ENCODE results near the gene TMEM151B. TPM values are rescaled to one million over a fixed set of nuclear protein-coding genes. Genes with fewer than 3 reads are reported as not detected.

Gene TMEM151B
- total RNA-seq, 4 donors from 2014 or later: 0.14 to 3.8 (median 1.7) TPM

DNA sequence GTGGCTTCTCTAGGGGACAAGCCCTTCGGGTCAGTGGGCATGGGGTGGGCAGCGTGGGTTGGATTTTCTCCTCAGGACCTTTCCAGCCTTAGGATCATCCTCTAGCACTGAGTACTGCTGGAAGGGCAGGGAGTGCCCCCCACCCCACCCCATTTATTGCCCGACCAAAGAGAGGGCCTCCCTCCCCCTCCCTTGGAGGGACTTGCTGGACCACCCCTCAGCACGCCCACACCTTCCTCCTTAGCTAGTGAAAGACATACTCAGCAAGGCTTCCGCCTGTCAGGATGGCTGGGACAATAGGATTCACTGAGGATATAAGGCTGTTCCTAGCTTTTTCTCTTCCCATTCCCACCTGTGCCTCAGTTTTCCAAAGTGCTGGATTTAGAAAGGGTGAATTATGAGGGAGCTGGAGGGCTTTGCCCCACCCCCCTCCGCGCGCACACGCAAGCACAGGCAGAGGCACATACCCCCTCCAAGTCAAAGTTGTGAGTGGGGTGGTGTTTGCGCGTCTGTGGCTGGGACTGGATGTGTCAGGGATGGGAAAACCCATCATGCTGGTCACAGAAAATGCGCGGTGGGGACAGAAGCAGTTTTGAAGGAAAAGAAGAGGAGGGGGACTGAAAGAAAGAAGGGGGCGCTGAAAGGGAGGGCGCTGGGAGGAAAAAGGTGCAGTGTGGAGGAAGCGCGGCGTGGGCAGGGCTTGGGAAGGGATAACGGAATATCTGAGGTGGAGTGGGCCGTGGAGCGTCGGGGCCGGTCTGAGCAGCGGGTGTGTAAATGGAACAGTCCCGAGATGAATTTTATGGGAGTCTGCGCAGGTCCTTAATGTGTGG is 47.5 kb upstream of the TMEM151B start:
- Histone ChIP-seq H3K27ac (peak overlapping the region; percentile 85 to 94 (median 86)), H3K9me3 (no peaks in the 10 kb centered on the region), H3K4me3 (peak overlapping the region; percentile 19 to 79 (median 56)), H3K27me3 (peaks cover 4% of the 10 kb centered on the region), H3K36me3 (no peaks in the 10 kb centered on the region), H3K4me1 (peaks cover 40 to 93% (median 71%) of the 10 kb centered on the region in 4 donors)
- in situ Hi-C loops (cut with MboI; ENCODE audit: low pct_ligation_motif_present in 1 of 4, low pct_unique_long_range_greater_than_20kb in 1 of 4, low sequenced_read_pairs in 3 of 4): no loop called here
- WGBS, 2 donors (ENCODE audit: low coverage in 1 of 2): 7 to 19% methylated on average over 16 to 26 of the region's 26 CpGs
- DNase-seq: no peak
- intact Hi-C loops (cut with DNase I; ENCODE audit: low total_unique reads): no loop called here
- TF ChIP-seq EP300 (IDR thresholded peaks at IDR 0.05; ENCODE audit: low read depth) (no peak), POLR2AphosphoS5 (IDR thresholded peaks at IDR 0.05) (no peak), POLR2A (IDR thresholded peaks at IDR 0.05) (no peak)
- TF ChIP-seq, protein P1, sequence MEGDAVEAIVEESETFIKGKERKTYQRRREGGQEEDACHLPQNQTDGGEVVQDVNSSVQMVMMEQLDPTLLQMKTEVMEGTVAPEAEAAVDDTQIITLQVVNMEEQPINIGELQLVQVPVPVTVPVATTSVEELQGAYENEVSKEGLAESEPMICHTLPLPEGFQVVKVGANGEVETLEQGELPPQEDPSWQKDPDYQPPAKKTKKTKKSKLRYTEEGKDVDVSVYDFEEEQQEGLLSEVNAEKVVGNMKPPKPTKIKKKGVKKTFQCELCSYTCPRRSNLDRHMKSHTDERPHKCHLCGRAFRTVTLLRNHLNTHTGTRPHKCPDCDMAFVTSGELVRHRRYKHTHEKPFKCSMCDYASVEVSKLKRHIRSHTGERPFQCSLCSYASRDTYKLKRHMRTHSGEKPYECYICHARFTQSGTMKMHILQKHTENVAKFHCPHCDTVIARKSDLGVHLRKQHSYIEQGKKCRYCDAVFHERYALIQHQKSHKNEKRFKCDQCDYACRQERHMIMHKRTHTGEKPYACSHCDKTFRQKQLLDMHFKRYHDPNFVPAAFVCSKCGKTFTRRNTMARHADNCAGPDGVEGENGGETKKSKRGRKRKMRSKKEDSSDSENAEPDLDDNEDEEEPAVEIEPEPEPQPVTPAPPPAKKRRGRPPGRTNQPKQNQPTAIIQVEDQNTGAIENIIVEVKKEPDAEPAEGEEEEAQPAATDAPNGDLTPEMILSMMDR (IDR thresholded peaks at IDR 0.05): no peak

DNA sequence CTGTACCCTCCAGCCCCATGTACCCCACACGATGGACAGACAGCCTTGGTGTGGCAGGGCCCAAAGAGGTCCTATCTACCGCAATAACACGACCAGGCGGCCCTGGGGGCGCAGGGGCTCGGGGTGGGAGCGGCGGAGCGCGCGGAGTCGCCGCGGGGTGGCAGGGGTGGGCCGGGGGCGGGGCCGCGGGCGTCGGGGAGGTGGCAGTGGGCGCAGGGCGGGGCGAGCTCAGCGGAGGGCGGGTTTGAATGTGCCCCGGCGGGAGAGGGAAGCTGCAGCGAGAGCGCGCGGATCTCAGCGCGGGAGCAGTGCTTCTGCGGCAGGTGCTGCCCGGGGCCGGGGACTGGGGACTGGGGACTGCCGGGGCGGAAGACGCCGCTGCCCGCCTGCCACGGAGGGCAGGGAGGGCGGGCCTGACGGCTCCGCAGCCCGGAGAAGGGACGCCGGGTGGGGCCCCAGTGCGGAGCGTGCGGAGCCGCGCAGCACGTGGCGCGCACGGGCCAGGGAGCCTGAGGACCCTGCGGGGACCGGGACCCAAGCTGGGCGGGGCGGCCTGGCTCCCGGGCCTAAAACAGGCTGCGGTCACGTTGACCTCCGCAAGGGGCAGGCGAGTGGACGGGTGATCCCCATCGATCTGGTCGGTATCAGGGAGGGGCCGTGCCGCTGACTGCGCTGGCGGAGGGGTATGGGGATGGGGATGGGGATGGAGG is 46.8 kb upstream of the TMEM151B start, which contains the start of gene SLC29A1:
Gene SLC29A1 (plus strand): TSS at position 277 of the 710 bp plus-strand sequence. CDS start 3,719 bp downstream, outside the sequence.
- intact Hi-C loops (cut with DNase I; ENCODE audit: low total_unique reads) (no loop called here), in situ Hi-C loops (cut with MboI; ENCODE audit: low pct_ligation_motif_present in 1 of 4, low pct_unique_long_range_greater_than_20kb in 1 of 4, low sequenced_read_pairs in 3 of 4) (no loop called here)
- TF ChIP-seq POLR2AphosphoS5 (IDR thresholded peaks at IDR 0.05) (peak; percentile 68 to 73 (median 70)), EP300 (IDR thresholded peaks at IDR 0.05; ENCODE audit: low read depth) (no peak), POLR2A (IDR thresholded peaks at IDR 0.05) (no peak)
- TF ChIP-seq, protein P1 (IDR thresholded peaks at IDR 0.05): peak in 1 of 5 experiments; percentile 16
- WGBS, 2 donors (ENCODE audit: low coverage in 1 of 2): 0% methylated on average over 27 of the region's 73 CpGs; no CpG with 5 or more reads in 1 of the 2 donors
- peaks cover 4% of the 10 kb centered on the region for H3K27me3 ChIP-seq
- no peaks in the 10 kb centered on the region for H3K36me3 ChIP-seq
- H3K9me3 ChIP-seq: no peaks in the 10 kb centered on the region
- peak within 1 kb of the TSS; percentile 85 to 94 (median 86) for H3K27ac ChIP-seq
- peak within 1 kb of the TSS; percentile 51 to 79 (median 58) for H3K4me3 ChIP-seq
- peaks cover 33 to 94% (median 67%) of the 10 kb centered on the region in 4 donors for H3K4me1 ChIP-seq
- peak; percentile 79 for DNase-seq

DNA sequence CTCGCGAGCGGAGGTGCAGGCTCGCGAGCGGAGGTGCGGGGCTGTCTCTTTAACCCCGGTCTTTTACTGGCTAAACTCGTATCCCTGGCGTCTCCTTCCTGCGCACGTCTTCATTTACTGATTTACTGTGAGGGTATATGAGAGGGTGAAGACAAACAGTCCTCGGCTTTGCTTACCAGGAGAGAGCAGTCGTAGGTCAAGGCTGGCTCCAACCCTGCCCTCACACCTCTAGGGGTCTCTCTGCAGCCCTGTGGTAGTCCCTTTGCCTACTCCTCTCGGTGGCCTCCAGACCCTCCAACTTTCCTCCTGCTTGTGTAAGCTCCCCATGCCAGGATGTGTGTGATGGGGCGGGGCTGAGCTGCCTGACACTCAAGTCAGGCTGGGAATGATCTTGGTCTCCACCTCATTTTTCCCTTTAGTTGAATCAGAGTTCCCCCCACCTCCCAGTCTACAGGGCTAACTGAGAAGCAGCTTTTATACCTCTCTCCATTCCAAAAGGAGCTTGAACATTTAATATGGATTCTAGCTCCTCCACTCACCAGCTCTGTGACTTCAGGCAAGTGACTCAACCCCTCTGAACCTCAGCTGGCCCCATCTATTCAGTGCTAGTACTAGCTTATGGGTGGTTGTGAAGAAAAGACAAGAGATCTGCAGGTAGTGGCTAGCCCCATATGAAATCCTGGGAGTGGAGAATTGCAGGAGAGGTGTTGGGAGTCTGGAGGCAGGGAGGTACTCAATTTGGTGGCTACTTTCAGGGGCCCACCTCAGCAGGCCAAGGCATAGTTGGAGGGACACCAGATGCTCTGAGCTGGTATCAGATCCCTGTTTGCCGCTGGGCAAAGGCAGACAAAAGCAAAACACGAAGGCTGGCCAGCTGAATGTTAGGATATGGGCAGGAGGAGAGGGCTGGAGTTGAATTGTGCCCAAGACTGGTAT is 46.0 kb upstream of the TMEM151B start:
- in situ Hi-C loops (cut with MboI; ENCODE audit: low pct_ligation_motif_present in 1 of 4, low pct_unique_long_range_greater_than_20kb in 1 of 4, low sequenced_read_pairs in 3 of 4): no loop called here
- H3K27ac ChIP-seq: peak overlapping the region; percentile 85 to 94 (median 86)
- H3K27me3 ChIP-seq: peaks cover 4% of the 10 kb centered on the region
- intact Hi-C loops (cut with DNase I; ENCODE audit: low total_unique reads): no loop called here
- no peak for TF ChIP-seq POLR2AphosphoS5 (IDR thresholded peaks at IDR 0.05)
- TF ChIP-seq POLR2A (IDR thresholded peaks at IDR 0.05): no peak
- no peak for TF ChIP-seq EP300 (IDR thresholded peaks at IDR 0.05; ENCODE audit: low read depth)
- TF ChIP-seq, protein P1 (IDR thresholded peaks at IDR 0.05): no peak
- H3K36me3 ChIP-seq: no peaks in the 10 kb centered on the region
- H3K4me3 ChIP-seq: peak overlapping the region; percentile 51 to 79 (median 58)
- WGBS, 2 donors (ENCODE audit: low coverage in 1 of 2): 7% methylated on average over 14 of the region's 18 CpGs; no CpG with 5 or more reads in 1 of the 2 donors
- H3K9me3 ChIP-seq: no peaks in the 10 kb centered on the region
- H3K4me1 ChIP-seq: peaks cover 32 to 86% (median 59%) of the 10 kb centered on the region in 4 donors
- no peak for DNase-seq

Measured in transverse colon (tissue), 4 donors.